HEK293 (cell line): ENCODE data around the gene SPTLC3.

Experiments used
- CTCF ChIA-PET: fragments of 350-600 bp; formaldehyde crosslinking; extraction: SDS; loops from one replicate; lab custom pipeline; 2021; ENCODE audit warnings: antibody characterized with exemption; lab: Yijun Ruan, JAX
- POLR2A ChIA-PET: fragments of 300-600 bp; formaldehyde crosslinking; extraction: SDS; loops from one replicate; lab custom pipeline; 2020; ENCODE audit warnings: antibody characterized with exemption, inconsistent platforms; lab: Yijun Ruan, JAX
- H3K27ac ChIP-seq: fragments of 200-500 bp; sonication (Bioruptor generic); 2 replicates; pipeline ENCODE4 v1.5.1; 2014; ENCODE audit warnings: low read depth, low read length, control low read depth, inconsistent platforms; ENCODE audit errors: extremely low read depth
- H3K36me3 ChIP-seq, 2 experiments: fragments of 200-500 bp in 1 of 2; sonication (Bioruptor generic) in 1 of 2; 1 replicate in 1 of 2; 2 replicates in 1 of 2; pipeline ENCODE4 v1.5.1; 2014 to 2017; ENCODE audit warnings: inconsistent platforms in 2 of 2, low read length in 2 of 2; ENCODE audit not compliant: control insufficient read depth in 2 of 2, insufficient read depth in 1 of 2
- H3K4me1 ChIP-seq: fragments of 200-500 bp; sonication (Bioruptor generic); 2 replicates; pipeline ENCODE4 v1.5.1; 2014; ENCODE audit warnings: mild to moderate bottlenecking, low read length, inconsistent platforms; ENCODE audit not compliant: control insufficient read depth, insufficient read depth
- H3K4me3 ChIP-seq: 2 replicates; pipeline ENCODE4 v1.5.1; 2011; ENCODE audit warnings: low read depth, mild to moderate bottlenecking, control low read depth, low read length, moderate library complexity
- H3K9me3 ChIP-seq: fragments of 200-500 bp; sonication (Bioruptor generic); 2 replicates; pipeline ENCODE4 v1.5.1; 2014; ENCODE audit warnings: low read depth, low read length, inconsistent platforms; ENCODE audit not compliant: control insufficient read depth, insufficient read depth
- BCL6B ChIP-seq: fragments of 450-650 bp; formaldehyde crosslinking; IDR thresholded peaks from 2 replicates; pipeline ENCODE4 v1.5.1; 2017; ENCODE audit warnings: missing biosample characterization, missing genetic modification characterization
- CTCF ChIP-seq: fragments of 450-650 bp; formaldehyde crosslinking; IDR thresholded peaks from 2 replicates; pipeline ENCODE4 v1.5.1; 2016; ENCODE audit warnings: missing biosample characterization, missing genetic modification characterization
- EGR2 ChIP-seq: fragments of 450-650 bp; formaldehyde crosslinking; IDR thresholded peaks from 2 replicates; pipeline ENCODE4 v1.5.1; 2016; ENCODE audit warnings: low read depth, missing biosample characterization, missing genetic modification characterization
- GFI1B ChIP-seq: fragments of 450-650 bp; formaldehyde crosslinking; IDR thresholded peaks from 2 replicates; pipeline ENCODE4 v1.5.1; 2016; ENCODE audit warnings: missing biosample characterization, missing genetic modification characterization
- GLI2 ChIP-seq: fragments of 450-650 bp; formaldehyde crosslinking; IDR thresholded peaks from 2 replicates; pipeline ENCODE4; 2017; ENCODE audit warnings: missing biosample characterization, missing genetic modification characterization, low read depth, borderline replicate concordance
- HOXD13 ChIP-seq: sonication (generic); formaldehyde crosslinking; IDR thresholded peaks from 2 replicates; pipeline ENCODE4 v1.8.0; 2022; ENCODE audit warnings: missing genetic modification reagents, borderline replicate concordance
- IKZF3 ChIP-seq: fragments of 450-650 bp; IDR thresholded peaks from 2 replicates; pipeline ENCODE4 v1.5.0; 2018; ENCODE audit warnings: missing biosample characterization, mild to moderate bottlenecking, missing genetic modification characterization, moderate library complexity
- KLF7 ChIP-seq: fragments of 450-650 bp; formaldehyde crosslinking; IDR thresholded peaks from 2 replicates; pipeline ENCODE4 v1.5.1; 2016; ENCODE audit warnings: missing biosample characterization, missing genetic modification characterization, borderline replicate concordance
- PRDM10 ChIP-seq: fragments of 450-650 bp; formaldehyde crosslinking; IDR thresholded peaks from 2 replicates; pipeline ENCODE4 v1.5.1; 2016; ENCODE audit warnings: missing biosample characterization, missing genetic modification characterization
- SP3 ChIP-seq: fragments of 450-650 bp; formaldehyde crosslinking; IDR thresholded peaks from 2 replicates; pipeline ENCODE4 v1.5.1; 2016; ENCODE audit warnings: missing biosample characterization, missing genetic modification characterization
- ZBTB1 ChIP-seq: fragments of 450-650 bp; formaldehyde crosslinking; IDR thresholded peaks from 2 replicates; pipeline ENCODE4 v1.5.1; 2016; ENCODE audit warnings: missing biosample characterization, missing genetic modification characterization
- ZBTB8A ChIP-seq: fragments of 450-650 bp; formaldehyde crosslinking; IDR thresholded peaks from 2 replicates; pipeline ENCODE4 v1.5.1; 2016; ENCODE audit warnings: missing biosample characterization, missing genetic modification characterization
- ZNF138 ChIP-seq: fragments of 450-650 bp; formaldehyde crosslinking; IDR thresholded peaks from 2 replicates; pipeline ENCODE4 v1.5.1; 2016; ENCODE audit warnings: missing biosample characterization, missing genetic modification characterization, borderline replicate concordance
- ZNF146 ChIP-seq: fragments of 450-650 bp; formaldehyde crosslinking; IDR thresholded peaks from 2 replicates; pipeline ENCODE4 v1.5.1; 2016; ENCODE audit warnings: missing biosample characterization, missing genetic modification characterization
- ZNF169 ChIP-seq: fragments of 450-650 bp; formaldehyde crosslinking; IDR thresholded peaks from 2 replicates; pipeline ENCODE4 v1.5.1; 2016; ENCODE audit warnings: missing biosample characterization, missing genetic modification characterization
- ZNF174 ChIP-seq: fragments of 450-650 bp; formaldehyde crosslinking; IDR thresholded peaks from 2 replicates; pipeline ENCODE4 v1.5.0; 2017; ENCODE audit warnings: missing biosample characterization, mild to moderate bottlenecking, missing genetic modification characterization
- ZNF280D ChIP-seq: fragments of 450-650 bp; formaldehyde crosslinking; IDR thresholded peaks from 2 replicates; pipeline ENCODE4 v1.5.1; 2016; ENCODE audit warnings: missing biosample characterization, missing genetic modification characterization
- ZNF324 ChIP-seq: fragments of 450-650 bp; formaldehyde crosslinking; IDR thresholded peaks from 2 replicates; pipeline ENCODE4 v1.5.1; 2016; ENCODE audit warnings: missing biosample characterization, missing genetic modification characterization
- ZNF366 ChIP-seq: fragments of 450-650 bp; formaldehyde crosslinking; conservative IDR thresholded peaks from 2 replicates; pipeline ENCODE4 v1.5.1; 2016; ENCODE audit warnings: missing biosample characterization, missing genetic modification characterization
- ZNF548 ChIP-seq: fragments of 450-650 bp; formaldehyde crosslinking; IDR thresholded peaks from 2 replicates; pipeline ENCODE4 v1.5.1; 2016; ENCODE audit warnings: missing biosample characterization, missing genetic modification characterization
- ZNF585B ChIP-seq: fragments of 450-650 bp; formaldehyde crosslinking; IDR thresholded peaks from 2 replicates; pipeline ENCODE4 v1.5.1; 2016; ENCODE audit warnings: missing biosample characterization, missing genetic modification characterization
- ZNF624 ChIP-seq: fragments of 450-650 bp; formaldehyde crosslinking; IDR thresholded peaks from 2 replicates; pipeline ENCODE4 v1.5.1; 2017; ENCODE audit warnings: missing biosample characterization, missing genetic modification characterization

Gene SPTLC3

GRCh38 chr20:13013411-13013810 is 4.6 kb downstream of the SPTLC3 start (continued):
- no peak for TF ChIP-seq ZNF366 (tag by site-specific recombination)

- ChIA-PET CTCF (interaction anchor here (0.5 kb wide), 1 partner anchor 102 kb away, joined by 3 read pairs; no protein-coding TSS in a partner anchor), POLR2A (no interaction called here)
- Histone ChIP-seq H3K4me1 (no peaks in the 10 kb centered on the region), H3K36me3 (no peaks in the 10 kb centered on the region), H3K9me3 (no peaks in the 10 kb centered on the region), H3K4me3 (no peak overlapping the region), H3K27ac (no peak overlapping the region)
- TF ChIP-seq GLI2 (tag by site-specific recombination) (no peak), GFI1B (no peak), SP3 (tag by site-specific recombination) (no peak), ZBTB1 (no peak), ZNF146 (tag by site-specific recombination) (no peak), ZNF138 (tag by site-specific recombination) (no peak), ZNF324 (tag by site-specific recombination) (no peak), ZNF280D (tag by site-specific recombination) (no peak), ZNF169 (no peak), CTCF (no peak), ZNF624 (tag by site-specific recombination) (no peak), HOXD13 (CRISPR knock-in tag) (no peak), IKZF3 (tag by site-specific recombination) (no peak), KLF7 (tag by site-specific recombination) (no peak), ZNF174 (tag by site-specific recombination) (no peak)
Measured at GRCh38 chr20:13017235-13017634, 8.5 kb downstream of the SPTLC3 start.

- Histone ChIP-seq H3K36me3 (no peaks in the 10 kb centered on the region), H3K27ac (no peak overlapping the region), H3K4me3 (no peak overlapping the region), H3K4me1 (no peaks in the 10 kb centered on the region), H3K9me3 (no peaks in the 10 kb centered on the region)
- POLR2A ChIA-PET = no interaction called here
- CTCF ChIA-PET = interaction anchor here (0.6 kb wide), 1 partner anchor 136 kb away, joined by 5 read pairs; no protein-coding TSS in a partner anchor
- no peak for TF ChIP-seq ZNF548 (tag by site-specific recombination)
- TF ChIP-seq ZBTB8A (tag by site-specific recombination) = no peak
- TF ChIP-seq PRDM10 = no peak
- TF ChIP-seq BCL6B (tag by site-specific recombination) = no peak
- TF ChIP-seq ZNF324 (tag by site-specific recombination) = no peak
- TF ChIP-seq ZNF585B (tag by site-specific recombination) = no peak
- no peak for TF ChIP-seq CTCF
- TF ChIP-seq EGR2 (tag by site-specific recombination) = no peak
Measured at GRCh38 chr20:13017883-13018535, 9.2 kb downstream of the SPTLC3 start.
